ENCODE results near the gene ADSL.

DNA sequence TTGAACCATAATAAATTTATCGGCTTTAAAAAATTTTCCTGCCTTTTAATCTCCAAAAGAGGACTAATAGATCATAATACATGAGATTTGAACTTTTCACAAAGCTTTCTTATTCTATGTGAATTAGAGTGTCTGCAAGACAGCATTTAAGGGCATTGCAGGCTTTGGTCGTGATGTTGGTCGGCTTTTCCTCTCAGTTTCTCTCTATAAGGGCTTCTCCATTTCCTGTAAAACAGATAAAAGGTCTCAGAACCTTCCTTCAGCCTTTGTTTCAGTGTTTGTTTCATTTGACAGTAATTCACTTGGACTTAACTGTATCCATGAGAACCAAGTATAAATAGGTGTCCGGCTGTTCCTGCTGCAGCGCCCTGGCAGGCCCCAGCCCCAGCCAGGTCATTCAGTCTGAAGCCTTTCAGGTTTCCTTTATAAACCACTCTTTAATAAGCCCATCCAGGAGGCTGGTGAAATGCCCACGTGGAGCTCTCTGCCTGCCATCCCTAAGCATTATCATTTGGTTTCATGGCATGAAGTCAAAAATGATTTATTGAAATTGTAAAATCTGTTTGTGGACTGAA lies 37.2 kb upstream of the ADSL start:
- TF ChIP-seq, protein P1, sequence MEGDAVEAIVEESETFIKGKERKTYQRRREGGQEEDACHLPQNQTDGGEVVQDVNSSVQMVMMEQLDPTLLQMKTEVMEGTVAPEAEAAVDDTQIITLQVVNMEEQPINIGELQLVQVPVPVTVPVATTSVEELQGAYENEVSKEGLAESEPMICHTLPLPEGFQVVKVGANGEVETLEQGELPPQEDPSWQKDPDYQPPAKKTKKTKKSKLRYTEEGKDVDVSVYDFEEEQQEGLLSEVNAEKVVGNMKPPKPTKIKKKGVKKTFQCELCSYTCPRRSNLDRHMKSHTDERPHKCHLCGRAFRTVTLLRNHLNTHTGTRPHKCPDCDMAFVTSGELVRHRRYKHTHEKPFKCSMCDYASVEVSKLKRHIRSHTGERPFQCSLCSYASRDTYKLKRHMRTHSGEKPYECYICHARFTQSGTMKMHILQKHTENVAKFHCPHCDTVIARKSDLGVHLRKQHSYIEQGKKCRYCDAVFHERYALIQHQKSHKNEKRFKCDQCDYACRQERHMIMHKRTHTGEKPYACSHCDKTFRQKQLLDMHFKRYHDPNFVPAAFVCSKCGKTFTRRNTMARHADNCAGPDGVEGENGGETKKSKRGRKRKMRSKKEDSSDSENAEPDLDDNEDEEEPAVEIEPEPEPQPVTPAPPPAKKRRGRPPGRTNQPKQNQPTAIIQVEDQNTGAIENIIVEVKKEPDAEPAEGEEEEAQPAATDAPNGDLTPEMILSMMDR (IDR thresholded peaks at IDR 0.05), result no peak
- TF ChIP-seq EP300 (IDR thresholded peaks at IDR 0.05) (no peak), POLR2AphosphoS5 (IDR thresholded peaks at IDR 0.05) (no peak)

Measured in stomach (tissue), 4 donors.